ENCODE measurements around the gene RPLP1.

- no peak for TF ChIP-seq CTCF (IDR thresholded peaks at IDR 0.05)
- TF ChIP-seq POLR2A (IDR thresholded peaks at IDR 0.05): no peak
These were observed 37.9 kb downstream of the RPLP1 start for GRCh38 chr15:69490356-69491037.

All from body of pancreas (tissue), 4 donors.